ENCODE measurements around the gene ZNF134. TPM values are rescaled to one million over a fixed set of nuclear protein-coding genes. Genes with fewer than 3 reads are reported as not detected.

ZNF134 gene
- polyA plus RNA-seq, 10 donors, result 9.5 to 15.1 (median 13.0) TPM

DNA sequence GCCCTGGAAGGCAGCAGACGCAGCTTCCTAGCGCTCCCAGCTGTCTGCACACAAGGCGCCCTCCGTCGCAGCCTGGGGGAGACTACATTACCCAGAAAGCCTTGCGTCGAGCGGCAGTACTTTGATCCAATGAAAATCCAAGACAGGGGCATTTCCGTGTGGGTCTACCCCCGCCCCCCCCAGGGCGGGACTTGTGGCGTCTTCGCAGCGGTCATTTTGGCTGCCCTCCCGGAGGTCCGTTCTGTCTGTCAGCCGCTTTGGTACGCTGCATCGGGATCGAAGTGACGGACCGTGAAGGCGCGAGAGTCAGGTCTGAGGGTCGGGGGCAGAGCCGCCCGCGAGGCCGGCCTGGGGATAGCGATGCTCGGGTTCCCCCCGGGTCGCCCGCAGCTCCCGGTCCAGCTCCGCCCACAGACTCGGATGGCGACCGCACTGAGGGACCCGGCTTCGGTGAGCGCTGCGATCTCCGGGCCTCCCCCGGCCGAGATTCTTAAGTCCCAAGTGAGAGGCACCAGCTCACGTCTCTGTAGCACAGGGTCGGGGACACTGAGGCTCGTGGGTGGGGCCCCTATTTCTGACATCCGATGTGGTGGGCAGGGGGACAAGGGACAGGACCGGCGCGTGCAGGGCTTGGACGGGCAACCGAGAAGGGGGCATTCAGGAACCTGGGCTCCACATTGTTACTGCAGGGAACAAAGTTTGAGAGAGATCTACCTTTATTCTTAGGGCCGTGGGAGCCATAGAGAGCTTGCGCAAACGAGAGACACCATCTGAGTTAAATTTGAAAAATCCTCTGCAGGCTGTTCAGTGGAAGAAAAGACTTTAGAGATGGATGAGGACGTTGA is 19.2 kb downstream of the ZNF134 start, which contains the start of gene ZNF211:
ZNF211 (plus strand) TSS at position 182 of the 845 bp plus-strand sequence; CDS start at position 361, 179 bp downstream.
- peak; percentile 96 to 99 (median 98) for DNase-seq

- no peak for DNase-seq
These were observed 19.7 kb downstream of the ZNF134 start for GRCh38 chr19:57633832-57634131.

- DNase-seq, result peak in 1 of 3 donors; percentile 12
These were observed 23.3 kb downstream of the ZNF134 start for GRCh38 chr19:57637379-57637778.

DNA sequence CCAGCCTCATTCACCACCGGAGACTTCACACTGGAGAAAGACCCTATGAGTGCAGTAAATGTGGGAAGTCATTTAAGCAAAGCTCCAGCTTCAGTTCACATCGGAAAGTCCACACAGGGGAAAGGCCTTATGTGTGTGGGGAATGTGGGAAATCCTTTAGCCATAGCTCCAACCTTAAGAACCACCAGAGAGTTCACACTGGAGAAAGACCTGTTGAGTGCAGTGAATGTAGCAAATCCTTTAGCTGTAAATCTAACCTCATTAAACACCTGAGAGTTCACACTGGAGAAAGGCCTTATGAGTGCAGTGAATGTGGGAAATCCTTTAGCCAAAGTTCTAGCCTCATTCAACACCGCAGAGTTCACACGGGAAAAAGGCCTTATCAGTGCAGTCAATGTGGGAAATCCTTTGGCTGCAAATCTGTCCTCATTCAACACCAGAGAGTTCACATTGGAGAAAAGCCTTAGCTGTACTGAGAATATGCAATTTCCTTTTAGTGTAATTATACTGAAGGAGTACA is 27.7 kb downstream of the ZNF134 start:
- no peak for DNase-seq

DNA sequence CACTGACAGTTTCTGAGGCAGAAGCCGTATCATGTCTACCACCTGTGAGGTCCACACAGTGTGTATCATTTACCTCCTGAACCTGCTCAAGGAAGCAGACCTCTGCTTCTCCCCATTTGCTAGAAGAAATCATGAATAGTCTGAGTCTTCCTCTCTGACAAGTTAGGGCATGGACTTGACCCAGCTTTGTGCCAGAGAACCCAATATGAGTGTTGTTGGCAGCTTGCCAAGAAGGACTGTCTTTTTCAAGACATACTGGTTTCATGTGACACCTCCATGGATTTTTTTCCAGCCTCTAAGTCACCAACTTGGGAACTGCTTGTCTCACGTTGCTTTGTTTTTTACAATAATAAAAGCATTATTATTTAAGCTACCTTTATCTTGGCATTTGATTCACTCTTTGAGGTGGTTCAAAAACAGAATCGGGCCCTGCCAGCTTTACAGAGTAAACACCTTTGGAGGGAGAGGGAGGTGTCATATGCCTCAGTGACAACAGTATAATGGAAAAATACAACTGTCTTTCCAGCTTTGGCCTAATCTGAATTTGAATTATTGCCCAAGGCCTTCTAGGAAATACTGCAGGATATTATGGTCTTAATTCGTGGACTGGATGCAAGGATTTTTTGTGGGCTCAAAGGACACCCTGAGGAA is 28.5 kb downstream of the ZNF134 start:
- no peak for DNase-seq

DNA sequence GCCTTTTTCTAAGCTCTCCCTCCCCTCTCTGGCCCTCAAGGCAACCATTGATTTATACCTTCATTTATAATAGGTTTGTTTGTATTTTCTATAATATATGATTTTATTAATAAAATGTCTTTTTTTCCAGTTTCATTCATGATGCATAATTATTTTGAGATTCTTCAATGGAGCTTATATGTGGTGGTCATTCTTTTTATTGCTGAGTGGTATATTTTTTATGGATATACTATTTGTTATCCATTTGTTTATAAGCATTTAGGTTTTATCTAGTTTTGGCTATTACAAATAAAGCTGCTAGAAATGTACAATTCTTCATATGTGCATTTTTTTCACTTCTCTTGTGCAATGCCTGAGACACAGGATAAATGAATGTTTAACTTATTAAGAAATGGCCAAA is 29.7 kb downstream of the ZNF134 start:
- DNase-seq, result no peak

DNA sequence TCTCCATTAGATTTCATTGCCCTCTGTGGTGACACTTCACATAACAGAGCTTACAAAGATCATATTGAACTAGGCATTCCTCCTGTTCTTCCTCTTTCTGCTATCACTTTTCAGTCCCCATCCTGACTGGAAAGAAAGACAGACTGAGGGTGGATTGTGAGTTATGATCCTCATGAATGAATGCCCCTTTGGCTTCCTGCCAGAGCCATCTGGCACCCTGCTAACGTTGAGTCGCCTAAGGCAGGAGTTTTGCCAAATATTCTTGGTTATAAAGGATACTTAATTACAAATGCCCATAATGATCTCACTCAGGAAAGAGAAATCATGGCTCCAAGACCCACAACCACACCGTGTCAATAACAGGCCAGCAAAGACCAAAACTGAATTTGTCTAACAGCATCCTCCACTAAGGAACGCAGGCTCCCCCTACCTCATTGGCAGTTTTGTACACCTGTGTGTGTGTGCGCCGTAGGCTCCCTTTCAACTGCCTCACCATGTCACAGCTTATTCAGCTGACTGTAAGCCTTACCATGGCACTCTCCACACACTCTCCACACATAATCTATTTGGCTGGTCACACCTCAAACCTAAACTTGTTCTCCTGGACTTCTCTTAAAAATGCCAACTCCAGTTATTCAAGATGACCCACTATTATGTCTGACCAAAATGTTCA is 34.4 kb downstream of the ZNF134 start:
- no peak for DNase-seq

DNA sequence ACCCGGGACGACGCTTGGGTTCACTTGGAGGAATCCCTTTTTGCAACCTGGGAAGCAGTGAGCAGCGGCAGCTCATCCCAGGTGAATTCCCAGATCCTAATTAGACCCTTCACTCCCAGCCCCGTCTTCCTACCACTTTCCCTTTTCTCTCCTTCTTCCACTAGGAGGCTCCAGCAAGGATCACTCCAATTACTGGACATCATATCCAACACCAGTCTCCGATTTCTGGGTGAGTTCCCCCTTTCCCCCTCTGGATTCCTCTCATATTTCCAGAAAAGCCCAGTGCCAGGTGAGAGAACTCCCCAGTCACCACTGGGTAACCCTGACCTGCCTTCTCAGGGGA is 37.6 kb downstream of the ZNF134 start:
- no peak for DNase-seq

DNA sequence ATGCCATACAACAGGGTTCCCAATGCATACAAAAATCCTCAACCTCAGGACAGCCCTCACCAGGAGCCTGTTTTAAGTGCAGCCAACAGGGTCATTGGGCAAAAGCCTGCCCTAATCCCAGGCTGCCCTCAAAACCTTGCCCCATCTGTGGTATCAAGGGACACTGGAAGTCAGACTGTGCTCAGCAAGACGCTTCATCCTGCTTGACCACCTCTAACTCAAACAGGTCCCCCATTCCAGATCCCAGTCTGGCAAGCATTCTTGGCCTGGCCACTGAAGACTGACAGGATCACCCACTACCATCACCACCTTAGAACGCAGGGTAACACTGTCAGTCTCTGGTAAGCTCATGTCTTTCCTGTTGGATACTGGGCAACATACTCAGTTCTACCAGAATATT is 39.6 kb downstream of the ZNF134 start:
- DNase-seq, result no peak

DNA sequence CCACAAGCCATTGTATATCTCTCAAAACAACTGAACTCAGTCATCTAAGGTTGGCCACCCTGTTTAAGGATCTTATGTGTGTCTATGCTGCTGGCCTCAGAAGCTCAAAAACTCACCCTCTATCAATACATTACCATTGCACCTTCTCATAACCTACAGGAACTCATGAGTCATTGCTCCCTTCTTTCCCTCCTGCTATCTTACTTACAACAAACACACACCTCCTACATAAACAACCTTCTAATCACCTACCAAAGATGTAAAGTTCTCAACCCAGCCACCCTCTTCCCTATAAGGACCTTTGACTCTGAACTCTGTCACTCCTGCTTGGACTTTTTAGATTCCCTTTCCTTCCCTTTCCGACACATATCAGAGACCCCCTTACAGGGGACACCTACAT is 41.4 kb downstream of the ZNF134 start:
- DNase-seq, result no peak

DNA sequence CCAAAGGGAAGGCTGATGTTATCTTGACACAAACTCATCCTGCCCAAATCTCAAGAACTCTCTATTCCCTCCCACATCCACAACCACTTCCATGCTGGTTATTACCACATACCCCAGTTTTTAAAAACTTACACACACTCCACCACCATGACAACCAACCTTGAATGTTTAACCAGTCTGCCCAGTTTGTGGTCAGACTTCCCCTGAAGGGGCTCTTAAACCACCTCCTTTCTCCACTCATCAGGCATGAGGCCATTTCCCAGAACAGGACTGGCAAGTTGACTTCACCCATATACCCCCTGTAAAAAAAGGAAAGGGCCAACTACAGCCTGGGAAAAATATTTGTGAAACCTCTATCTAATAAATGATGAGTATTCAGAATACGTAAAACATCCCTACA is 42.3 kb downstream of the ZNF134 start:
- DNase-seq, result no peak

GRCh38 chr19:57664269-57665127 is 50.5 kb downstream of the ZNF134 start:
- peak; percentile 41 to 76 (median 54) for DNase-seq

DNA sequence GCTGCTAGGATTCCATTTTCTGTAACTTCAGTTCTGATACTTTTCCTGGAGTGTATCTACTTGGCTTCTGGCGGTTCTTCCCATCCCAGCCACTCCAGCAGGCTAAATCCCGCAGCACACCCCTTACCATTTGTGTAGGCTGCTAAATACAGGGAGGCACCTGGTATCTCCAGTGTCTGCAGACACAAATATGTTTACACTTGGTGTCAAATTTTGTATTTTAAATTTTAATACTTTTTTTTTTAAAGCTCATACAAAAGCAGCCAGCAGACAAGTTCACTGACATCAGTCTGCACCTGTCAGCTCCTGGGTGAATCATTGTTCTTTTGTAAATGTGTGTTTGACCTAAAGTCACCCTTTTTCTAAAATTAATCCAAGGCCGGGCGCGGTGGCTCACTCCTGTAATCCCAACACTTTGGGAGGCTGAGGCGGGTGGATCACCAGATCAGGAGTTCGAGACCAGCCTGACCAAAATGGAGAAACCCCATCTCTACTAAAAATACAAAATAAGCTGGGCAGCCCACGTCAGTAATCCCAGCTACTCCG is 51.3 kb downstream of the ZNF134 start:
- DNase-seq, result no peak

DNA sequence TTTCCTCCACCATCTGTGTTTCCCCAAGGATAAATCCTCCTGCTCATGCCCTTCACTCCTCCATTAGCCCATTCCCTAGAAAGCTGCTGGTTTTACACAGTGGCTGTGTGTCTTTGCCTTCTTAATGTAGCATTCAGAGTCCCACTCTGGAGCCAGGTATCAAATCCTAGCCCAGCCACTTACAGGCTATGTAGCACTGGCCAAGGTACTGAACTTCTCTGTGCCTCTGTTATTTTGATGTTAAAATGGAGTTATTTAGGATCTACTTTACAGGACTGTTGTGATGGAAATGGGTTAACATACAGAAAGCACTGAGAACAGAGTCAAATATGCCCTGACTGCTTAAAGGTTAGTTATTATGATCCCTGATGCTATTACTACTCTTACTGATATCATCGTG is 53.2 kb downstream of the ZNF134 start:
- DNase-seq, result no peak

GRCh38 chr19:57668635-57669034 is 54.6 kb downstream of the ZNF134 start, which contains the start of gene ZSCAN4:
ZSCAN4 (plus strand) TSS chr19:57668935; CDS start chr19:57676146, 7,211 bp downstream.
- DNase-seq, result no peak

- DNase-seq, result no peak
These were observed 57.3 kb downstream of the ZNF134 start for GRCh38 chr19:57671124-57671895.

- DNase-seq, result no peak
These were observed 58.4 kb downstream of the ZNF134 start for GRCh38 chr19:57672466-57672865.
